DMS53 treated with DMSO at 0.1 percent for 48 hours (cell line): Measurements from ENCODE around the gene NFYC.

Source experiments
- DNase-seq: peaks from one replicate; lab custom pipeline; 2025; ENCODE audit not compliant: unreplicated experiment; lab: John Stamatoyannopoulos, UW

Gene NFYC

DNA sequence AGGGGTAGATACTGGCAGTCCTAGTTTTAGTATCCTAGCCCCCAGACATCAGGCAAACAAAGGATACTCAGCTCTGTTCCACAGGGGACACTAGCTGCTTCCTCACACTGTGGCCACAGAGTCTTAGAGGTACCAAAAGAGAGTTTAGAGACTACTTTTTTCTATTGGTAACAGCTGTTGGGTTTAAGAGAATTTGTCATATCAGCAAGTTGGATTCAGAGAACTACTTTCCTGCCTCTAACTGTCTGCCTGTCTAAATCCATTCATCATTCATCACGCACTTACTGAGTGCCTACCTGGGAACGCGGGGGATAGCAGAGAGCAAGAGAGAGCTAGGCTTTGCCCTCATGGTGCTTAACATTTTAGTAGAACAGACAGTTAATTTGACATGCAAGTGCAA lies 65.0 kb downstream of the NFYC start:
- no peak for DNase-seq

DNA sequence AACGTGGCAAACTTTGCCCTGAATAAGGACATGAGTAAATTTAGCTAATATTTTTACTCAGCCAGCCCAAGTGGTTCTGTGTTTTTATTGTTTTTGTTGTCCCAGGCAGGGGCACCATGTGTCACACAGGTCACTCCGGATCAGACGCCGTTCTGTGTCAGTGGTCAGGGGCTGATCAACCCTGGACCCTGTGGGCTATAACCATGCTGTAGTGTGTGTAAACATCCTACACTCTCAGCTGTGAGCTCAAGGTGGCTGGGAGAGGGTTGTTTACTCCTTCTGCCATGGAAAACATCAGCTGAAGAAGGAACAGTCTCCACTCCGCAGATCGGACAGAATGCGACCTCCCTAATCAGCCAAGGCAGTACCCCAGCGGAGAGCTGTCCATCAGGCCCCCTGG lies 65.6 kb downstream of the NFYC start:
- DNase-seq: no peak

- no peak for DNase-seq
Observed at GRCh38 chr1:40758004-40758403, 66.5 kb downstream of the NFYC start.

- no peak for DNase-seq
Observed at GRCh38 chr1:40758578-40759343, 67.3 kb downstream of the NFYC start.

- no peak for DNase-seq
Observed at GRCh38 chr1:40760984-40761383, 69.5 kb downstream of the NFYC start.

DNA sequence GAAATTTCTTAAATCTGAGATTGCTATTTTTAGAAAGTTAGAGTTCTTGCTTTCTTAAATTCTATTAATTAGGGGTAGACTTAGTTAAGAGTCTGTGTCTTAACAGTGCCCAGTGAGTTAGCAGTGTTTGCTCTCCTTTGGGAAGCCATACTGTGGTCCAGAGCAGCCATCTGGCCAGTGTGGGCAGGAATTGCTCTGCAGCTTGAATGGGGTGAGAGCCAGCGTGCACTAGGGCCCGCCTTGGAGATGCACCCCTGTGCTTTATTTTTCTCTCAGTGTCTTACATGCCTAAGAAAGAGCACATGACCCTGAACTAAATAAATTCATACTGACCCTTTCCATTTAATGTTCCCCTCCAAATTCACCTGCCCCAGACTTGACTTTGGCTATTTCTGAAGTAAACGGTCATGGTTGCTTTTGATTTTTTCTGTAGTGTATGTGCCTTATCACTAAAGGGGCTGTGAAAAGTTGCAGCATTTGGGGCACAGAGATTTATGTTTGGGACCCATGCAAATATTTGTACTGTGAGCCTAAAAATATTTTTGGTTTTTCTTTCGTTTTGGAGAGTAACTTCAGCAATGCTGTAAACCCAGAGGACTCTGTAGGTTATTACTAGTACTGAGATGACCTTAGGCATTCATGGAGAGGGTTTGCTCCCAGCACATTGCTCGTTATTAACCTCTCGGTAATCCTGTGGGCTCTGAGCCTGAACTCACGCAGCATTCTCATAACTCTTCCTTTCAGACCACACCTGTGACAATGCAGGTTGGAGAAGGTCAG lies 70.8 kb downstream of the NFYC start:
- DNase-seq: no peak

DNA sequence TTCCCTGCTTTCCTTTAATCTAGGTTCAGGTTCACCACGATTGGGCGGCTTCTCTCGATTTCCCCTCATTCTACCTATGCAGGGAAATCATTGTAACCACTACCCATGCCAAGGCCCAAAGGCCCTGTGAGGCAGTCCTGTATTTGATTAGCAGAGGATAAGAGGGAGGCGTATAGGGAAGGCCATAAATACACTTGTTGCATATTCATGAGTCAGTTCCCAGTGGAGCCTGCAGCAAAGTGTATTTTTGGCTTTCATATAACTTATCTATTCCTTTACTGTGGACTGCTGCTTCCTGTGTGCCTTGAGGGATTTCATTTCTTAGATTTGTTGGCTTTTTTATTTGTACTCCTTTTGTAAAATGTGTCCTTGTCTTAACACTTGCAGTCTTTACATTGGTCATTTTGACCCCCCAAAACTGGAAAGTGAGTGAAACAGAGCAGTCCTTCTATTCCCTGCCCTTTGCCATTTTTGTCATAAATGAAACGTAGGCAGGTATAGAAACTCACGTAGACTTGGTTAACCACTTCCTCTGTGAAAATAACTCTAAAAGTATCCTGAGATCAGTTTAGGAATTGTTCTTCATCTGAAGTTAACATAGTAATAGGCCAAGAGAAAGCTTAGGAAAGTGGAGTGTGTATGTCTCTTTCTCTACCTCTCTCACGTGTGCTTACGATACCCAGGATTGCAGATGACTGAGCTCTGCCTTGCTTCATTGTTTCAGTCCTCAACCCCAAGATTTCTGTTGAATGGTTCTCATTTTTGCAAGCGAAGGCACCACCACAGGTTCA lies 72.4 kb downstream of the NFYC start:
- DNase-seq: no peak

- DNase-seq: no peak
Observed at GRCh38 chr1:40764981-40765380, 73.5 kb downstream of the NFYC start.

GRCh38 chr1:40766017-40766416 lies 74.5 kb downstream of the NFYC start:
- no peak for DNase-seq

- no peak for DNase-seq
Observed at GRCh38 chr1:40766560-40766959, 75.1 kb downstream of the NFYC start.

GRCh38 chr1:40768146-40768990 lies 76.9 kb downstream of the NFYC start:
- no peak for DNase-seq

- DNase-seq: no peak
Observed at GRCh38 chr1:40769815-40770214, 78.3 kb downstream of the NFYC start.

DNA sequence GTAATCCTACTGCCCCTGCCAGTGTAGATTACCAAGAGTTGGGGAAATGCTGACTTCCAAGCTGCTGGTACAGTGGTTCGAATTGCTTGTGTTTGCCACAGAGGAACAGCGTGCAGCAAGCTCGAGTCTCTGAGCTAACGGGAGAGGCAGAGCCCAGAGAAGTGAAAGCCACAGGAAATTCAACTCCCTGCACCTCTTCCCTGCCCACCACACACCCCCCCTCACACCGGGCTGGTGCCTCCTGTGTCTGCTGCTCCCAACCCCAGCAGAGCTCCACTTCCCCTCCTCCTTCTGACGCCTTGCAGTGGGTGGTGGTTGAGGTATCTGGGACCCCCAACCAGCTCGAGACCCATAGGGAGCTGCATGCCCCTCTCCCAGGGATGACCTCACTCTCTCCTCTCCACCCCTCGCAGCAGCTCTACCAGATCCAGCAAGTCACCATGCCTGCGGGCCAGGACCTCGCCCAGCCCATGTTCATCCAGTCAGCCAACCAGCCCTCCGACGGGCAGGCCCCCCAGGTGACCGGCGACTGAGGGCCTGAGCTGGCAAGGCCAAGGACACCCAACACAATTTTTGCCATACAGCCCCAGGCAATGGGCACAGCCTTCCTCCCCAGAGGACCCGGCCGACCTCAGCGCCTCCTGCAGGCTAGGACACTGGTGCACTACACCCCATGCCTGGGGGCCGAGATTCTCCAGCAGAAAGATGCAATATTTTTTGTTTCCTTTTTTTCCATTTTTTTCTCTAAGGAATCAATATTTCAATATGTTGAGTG lies 79.0 kb downstream of the NFYC start:
- no peak for DNase-seq

DNA sequence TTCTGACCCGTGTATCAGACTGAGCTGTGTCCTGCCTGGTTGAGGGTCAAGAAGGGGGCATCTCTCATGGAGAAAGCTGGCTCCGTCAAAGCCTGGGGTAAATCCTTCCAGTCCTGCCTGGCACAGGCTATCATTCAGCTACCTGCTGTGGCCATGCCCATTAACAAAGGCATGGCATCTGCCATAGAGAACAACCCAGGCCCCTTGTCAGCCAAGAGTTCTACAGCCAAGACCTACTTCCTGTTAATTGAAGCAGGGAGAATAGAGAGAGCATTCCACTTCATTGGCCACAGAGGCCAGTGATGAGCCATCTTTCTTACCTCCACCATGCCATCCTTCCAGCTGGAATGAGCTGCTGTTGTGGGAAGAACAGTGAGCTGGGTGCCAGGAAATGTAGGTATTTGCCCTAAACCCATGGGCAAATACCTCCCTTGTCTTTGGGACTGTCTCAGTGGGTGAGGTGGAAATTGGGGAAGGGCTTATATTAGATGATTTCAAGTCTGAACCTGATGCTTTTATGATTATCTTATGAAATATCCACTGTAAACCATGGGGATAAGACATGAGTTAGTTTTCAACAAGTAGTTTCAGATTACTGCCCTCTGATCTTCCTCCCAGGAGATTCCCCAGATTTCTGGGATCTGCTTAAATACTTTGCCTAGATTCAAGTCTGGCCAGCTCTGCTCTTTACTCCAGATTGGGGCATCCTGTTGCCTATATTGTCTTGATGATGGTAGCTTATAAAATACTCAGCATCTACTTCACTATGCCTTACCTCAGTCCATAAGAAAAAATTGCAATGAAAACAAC lies 80.8 kb downstream of the NFYC start:
- no peak for DNase-seq

GRCh38 chr1:40773748-40774265 lies 82.3 kb downstream of the NFYC start:
- DNase-seq: no peak

GRCh38 chr1:40774266-40774998 lies 82.9 kb downstream of the NFYC start:
- peak; percentile 23 for DNase-seq

DNA sequence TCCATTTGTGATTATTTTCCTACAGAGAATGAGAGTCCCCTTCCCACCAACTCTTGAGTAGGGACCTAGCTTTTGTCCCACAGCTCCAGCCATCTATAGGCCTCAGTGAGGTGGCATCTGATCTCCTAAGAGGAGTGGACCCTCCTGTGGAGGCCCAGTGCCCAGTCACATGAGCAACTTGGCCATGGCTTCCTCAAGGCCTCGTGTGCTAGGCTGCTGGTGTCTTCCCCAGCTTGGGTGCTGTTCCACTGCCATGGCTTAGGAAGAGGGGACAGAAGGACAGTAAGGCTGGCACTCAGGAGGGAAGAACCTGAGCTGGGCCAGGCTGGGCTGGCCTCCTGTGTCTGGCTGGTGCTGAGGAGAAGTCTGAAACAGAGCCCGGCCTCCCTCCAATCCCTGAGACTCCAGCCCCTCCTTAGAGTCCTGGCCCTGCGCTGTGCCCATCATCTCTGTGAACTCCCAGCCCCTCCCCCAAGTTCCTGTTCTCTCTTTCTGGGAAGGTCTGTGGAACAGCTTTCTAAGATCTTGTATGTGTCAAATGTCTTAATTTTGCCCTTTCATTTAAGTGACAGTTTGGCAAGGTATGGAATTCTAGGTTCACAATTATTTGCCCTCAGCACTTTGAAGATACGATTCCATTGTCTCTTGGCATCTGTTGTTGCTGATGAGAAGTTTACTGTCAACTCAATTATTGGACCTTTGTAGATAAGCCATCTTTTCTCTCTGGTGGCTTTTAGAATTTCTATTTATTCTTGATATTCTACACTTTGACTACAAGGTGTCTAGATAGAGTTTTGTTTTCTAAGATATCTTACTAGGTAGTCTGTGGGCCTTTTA lies 85.0 kb downstream of the NFYC start:
- no peak for DNase-seq
